Suprapubic skin (tissue), 4 donors: ENCODE data around the gene ZCCHC2. TPM values are rescaled to one million over a fixed set of nuclear protein-coding genes. Genes with fewer than 3 reads are reported as not detected.

Experiments
- DNase-seq, 2 donors: peaks; one replicate each; pipeline ENCODE4 v3.0.0-alpha.2; 2019; ENCODE audit warnings: low spot score in 2 of 2
- H3K27ac ChIP-seq: fragments of 200-600 bp; sonication (generic); one replicate; pipeline ENCODE4 v1.5.1; 2019
- H3K27me3 ChIP-seq: fragments of 200-600 bp; sonication (generic); one replicate; pipeline ENCODE4 v1.5.1; 2019
- H3K36me3 ChIP-seq: fragments of 200-600 bp; sonication (generic); one replicate; pipeline ENCODE4 v1.5.1; 2019
- H3K4me1 ChIP-seq: fragments of 200-600 bp; sonication (generic); one replicate; pipeline ENCODE4 v1.5.1; 2019
- H3K4me3 ChIP-seq: fragments of 200-600 bp; sonication (generic); one replicate; pipeline ENCODE4 v1.5.1; 2019; ENCODE audit warnings: mild to moderate bottlenecking
- H3K9me3 ChIP-seq: fragments of 200-600 bp; sonication (generic); one replicate; pipeline ENCODE4 v1.5.1; 2019
- EP300 ChIP-seq: sonication (generic); formaldehyde crosslinking; IDR thresholded peaks from one replicate; pipeline ENCODE4 v1.6.1; 2017; ENCODE audit warnings: antibody characterized with exemption
- POLR2A ChIP-seq, 2 donors: fragments of 450-650 bp; IDR thresholded peaks; one replicate each; pipeline ENCODE4 v1.6.1; 2017; ENCODE audit warnings: antibody characterized with exemption in 2 of 2, mild to moderate bottlenecking in 2 of 2, moderate library complexity in 2 of 2
- POLR2AphosphoS5 ChIP-seq, 3 donors: sonication (generic); formaldehyde crosslinking; IDR thresholded peaks; one replicate each; pipeline ENCODE4 v1.6.1; 2017; ENCODE audit warnings: antibody characterized with exemption in 3 of 3
- WGBS: methylation state at CpG from one replicate; pipeline ENCODE4 v1.1.5; 2018; 5-methylcytosine and 5-hydroxymethylcytosine counted together
- total RNA-seq, 4 donors: library from RNA; depleted of rRNA; stranded (reverse); fragments of >200 nt; gene quantifications; one replicate each; pipeline ENCODE4 v1.1.0, GENCODE V29; 2016
- TF ChIP-seq, protein P1 (sequence below), 2 donors: fragments of 200-600 bp in 1 of 2; fragments of 450-650 bp in 1 of 2; sonication (generic) in 1 of 2; IDR thresholded peaks; one replicate each; pipeline ENCODE4 v1.5.1; 2016 to 2019; ENCODE audit warnings: antibody characterized with exemption in 2 of 2, mild to moderate bottlenecking in 1 of 2, moderate library complexity in 1 of 2

The ZCCHC2 gene
- total RNA-seq, 4 donors from 2014 or later = 22.7 to 43.5 (median 32.4) TPM

- H3K9me3 ChIP-seq = no peaks in the 10 kb centered on the region
- H3K4me1 ChIP-seq = no peaks in the 10 kb centered on the region
- no peak for TF ChIP-seq POLR2AphosphoS5 (IDR thresholded peaks at IDR 0.05)
- no peak for TF ChIP-seq EP300
- no peak for TF ChIP-seq POLR2A (IDR thresholded peaks at IDR 0.05)
- TF ChIP-seq, protein P1, sequence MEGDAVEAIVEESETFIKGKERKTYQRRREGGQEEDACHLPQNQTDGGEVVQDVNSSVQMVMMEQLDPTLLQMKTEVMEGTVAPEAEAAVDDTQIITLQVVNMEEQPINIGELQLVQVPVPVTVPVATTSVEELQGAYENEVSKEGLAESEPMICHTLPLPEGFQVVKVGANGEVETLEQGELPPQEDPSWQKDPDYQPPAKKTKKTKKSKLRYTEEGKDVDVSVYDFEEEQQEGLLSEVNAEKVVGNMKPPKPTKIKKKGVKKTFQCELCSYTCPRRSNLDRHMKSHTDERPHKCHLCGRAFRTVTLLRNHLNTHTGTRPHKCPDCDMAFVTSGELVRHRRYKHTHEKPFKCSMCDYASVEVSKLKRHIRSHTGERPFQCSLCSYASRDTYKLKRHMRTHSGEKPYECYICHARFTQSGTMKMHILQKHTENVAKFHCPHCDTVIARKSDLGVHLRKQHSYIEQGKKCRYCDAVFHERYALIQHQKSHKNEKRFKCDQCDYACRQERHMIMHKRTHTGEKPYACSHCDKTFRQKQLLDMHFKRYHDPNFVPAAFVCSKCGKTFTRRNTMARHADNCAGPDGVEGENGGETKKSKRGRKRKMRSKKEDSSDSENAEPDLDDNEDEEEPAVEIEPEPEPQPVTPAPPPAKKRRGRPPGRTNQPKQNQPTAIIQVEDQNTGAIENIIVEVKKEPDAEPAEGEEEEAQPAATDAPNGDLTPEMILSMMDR (IDR thresholded peaks at IDR 0.05) = no peak
- H3K27ac ChIP-seq = no peak overlapping the region
- 94% methylated on average over 4 of the region's 4 CpGs for WGBS
- peaks cover 49% of the 10 kb centered on the region for H3K36me3 ChIP-seq
- no peaks in the 10 kb centered on the region for H3K27me3 ChIP-seq
- H3K4me3 ChIP-seq = no peak overlapping the region
- DNase-seq = no peak
Measured at GRCh38 chr18:62545098-62545497, 22.3 kb downstream of the ZCCHC2 start.

- Histone ChIP-seq H3K4me3 (no peak overlapping the region), H3K9me3 (no peaks in the 10 kb centered on the region), H3K27me3 (no peaks in the 10 kb centered on the region), H3K36me3 (peaks cover 61% of the 10 kb centered on the region), H3K4me1 (no peaks in the 10 kb centered on the region), H3K27ac (no peak overlapping the region)
- 92% methylated on average over 5 of the region's 5 CpGs for WGBS
- TF ChIP-seq, protein P1 (IDR thresholded peaks at IDR 0.05) = no peak
- no peak for TF ChIP-seq EP300
- no peak for TF ChIP-seq POLR2AphosphoS5 (IDR thresholded peaks at IDR 0.05)
- TF ChIP-seq POLR2A (IDR thresholded peaks at IDR 0.05) = no peak
- no peak for DNase-seq
Measured at GRCh38 chr18:62549755-62550154, 26.9 kb downstream of the ZCCHC2 start.

- Histone ChIP-seq H3K36me3 (peaks cover 56% of the 10 kb centered on the region), H3K4me1 (no peaks in the 10 kb centered on the region), H3K27me3 (no peaks in the 10 kb centered on the region), H3K4me3 (no peak overlapping the region), H3K9me3 (no peaks in the 10 kb centered on the region), H3K27ac (no peak overlapping the region)
- TF ChIP-seq POLR2AphosphoS5 (IDR thresholded peaks at IDR 0.05) (no peak), POLR2A (IDR thresholded peaks at IDR 0.05) (no peak), EP300 (no peak)
- TF ChIP-seq, protein P1 (IDR thresholded peaks at IDR 0.05) = no peak
- DNase-seq = no peak
- WGBS = 93% methylated on average over 9 of the region's 9 CpGs
Measured at GRCh38 chr18:62550746-62551145, 27.9 kb downstream of the ZCCHC2 start.

DNA sequence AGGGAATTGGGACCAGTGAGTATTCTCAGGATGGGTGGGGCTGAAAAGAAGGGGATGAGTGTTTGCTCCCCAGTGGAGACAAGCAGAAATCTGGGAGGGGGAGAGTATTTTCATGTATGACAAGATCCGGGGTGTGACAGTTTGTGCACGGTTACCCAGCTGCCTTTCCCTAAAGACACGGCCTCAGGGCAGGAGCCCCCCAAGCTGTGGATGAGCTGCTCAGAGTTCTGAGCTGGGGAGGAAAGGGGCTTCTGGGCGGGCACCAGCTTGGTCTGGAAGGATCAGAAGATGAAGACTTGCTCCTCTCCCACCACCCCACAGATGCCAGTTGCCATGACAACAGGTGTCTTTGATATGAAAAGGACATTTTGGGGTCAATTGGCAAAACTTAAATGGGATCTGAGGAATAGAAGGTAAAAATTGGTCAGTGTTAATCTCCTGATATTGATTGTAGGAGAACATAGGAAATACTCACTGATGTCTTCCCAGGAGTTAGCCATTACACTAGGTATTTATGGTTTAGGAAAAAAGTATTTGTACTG is 29.2 kb downstream of the ZCCHC2 start:
- Histone ChIP-seq H3K9me3 (no peaks in the 10 kb centered on the region), H3K4me3 (no peak overlapping the region), H3K27me3 (no peaks in the 10 kb centered on the region), H3K36me3 (peaks cover 53% of the 10 kb centered on the region), H3K4me1 (no peaks in the 10 kb centered on the region), H3K27ac (no peak overlapping the region)
- DNase-seq = no peak
- TF ChIP-seq EP300 (no peak), POLR2AphosphoS5 (IDR thresholded peaks at IDR 0.05) (no peak), POLR2A (IDR thresholded peaks at IDR 0.05) (no peak)
- TF ChIP-seq, protein P1 (IDR thresholded peaks at IDR 0.05) = no peak
- 87% methylated on average over 4 of the region's 4 CpGs for WGBS

DNA sequence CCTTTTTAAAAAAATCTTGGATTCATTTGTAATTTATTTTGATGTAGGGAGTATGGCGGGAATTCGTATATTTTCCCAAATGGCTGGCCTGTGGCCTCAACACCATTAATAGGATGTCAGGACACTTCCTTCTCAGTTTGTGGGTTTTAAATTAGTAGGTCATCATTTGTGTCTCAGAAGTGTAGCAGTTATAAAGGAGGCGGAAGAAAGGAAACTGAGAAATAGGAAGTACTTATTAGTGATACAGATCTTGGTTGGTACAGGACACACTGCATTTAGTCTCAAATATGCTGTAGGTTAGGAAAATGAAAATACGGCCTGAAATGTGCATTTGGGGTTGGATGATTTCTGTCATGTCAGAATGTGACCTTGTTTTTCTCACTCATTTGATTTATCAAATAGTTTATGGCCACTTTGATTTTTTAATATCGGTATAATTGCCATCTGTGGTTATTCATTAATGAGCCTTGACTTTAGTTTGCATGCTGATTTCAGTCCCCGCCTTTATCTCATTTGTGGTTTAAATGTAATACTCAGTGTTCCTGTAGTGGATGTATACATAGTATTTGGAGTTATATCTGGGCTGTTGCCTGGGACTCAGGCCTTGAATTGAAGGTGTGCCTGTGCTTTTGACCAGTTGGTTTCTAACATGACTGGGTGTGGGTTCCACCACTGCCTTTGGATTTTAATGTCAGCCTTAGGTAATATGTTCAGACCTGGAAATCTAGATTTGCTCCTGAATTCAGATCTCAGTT is 31.4 kb downstream of the ZCCHC2 start:
- Histone ChIP-seq H3K9me3 (no peaks in the 10 kb centered on the region), H3K27ac (no peak overlapping the region), H3K4me1 (no peaks in the 10 kb centered on the region), H3K4me3 (no peak overlapping the region), H3K27me3 (no peaks in the 10 kb centered on the region), H3K36me3 (peaks cover 64% of the 10 kb centered on the region)
- no peak for DNase-seq
- no peak for TF ChIP-seq POLR2AphosphoS5 (IDR thresholded peaks at IDR 0.05)
- no peak for TF ChIP-seq POLR2A (IDR thresholded peaks at IDR 0.05)
- no peak for TF ChIP-seq EP300
- TF ChIP-seq, protein P1 (IDR thresholded peaks at IDR 0.05) = no peak
- 83% methylated on average over 6 of the region's 6 CpGs for WGBS
